Measurements from ENCODE around the gene SGSM2. TPM values are rescaled to one million over a fixed set of nuclear protein-coding genes. Genes with fewer than 3 reads are reported as not detected.

The SGSM2 gene
- total and polyA plus RNA-seq, 4 donors = 5.5 to 17.5 (median 12.4) TPM

DNA sequence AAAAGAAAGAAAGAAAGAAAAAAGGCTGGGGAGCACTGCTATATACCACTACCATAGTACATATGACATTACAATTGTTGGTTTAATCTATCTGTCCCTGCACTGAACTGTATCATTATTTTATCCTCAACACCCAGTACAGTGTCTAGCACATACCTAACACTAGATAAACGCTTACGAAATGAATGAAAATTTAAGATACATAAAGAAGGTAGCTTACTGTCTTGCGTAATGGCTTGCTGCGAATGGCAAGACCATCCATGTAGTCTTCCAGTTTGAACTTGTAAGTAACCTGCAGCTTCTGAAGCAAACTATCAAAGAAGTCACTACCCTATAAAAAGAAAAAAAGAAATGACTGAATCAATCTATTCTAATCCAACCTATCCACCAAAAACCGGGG is 40.3 kb upstream of the SGSM2 start:
- WGBS = 94% methylated on average over 5 of the region's 5 CpGs
- Histone ChIP-seq H3K4me1 (ENCODE audit: control insufficient read depth in 4 of 4, insufficient read depth in 4 of 4, low read length in 3 of 4) (peaks cover 0 to 3% (median 2%) of the 10 kb centered on the region in 4 donors), H3K27ac (ENCODE audit: low read depth in 1 of 2, low read length in 2 of 2) (no peak overlapping the region), H3K36me3 (ENCODE audit: control insufficient read depth in 4 of 4, insufficient read depth in 3 of 4, low read depth in 1 of 4, low read length in 3 of 4) (peaks cover 5 to 58% (median 22%) of the 10 kb centered on the region in 4 donors), H3K9ac (ENCODE audit: low read depth in 1 of 2, low read length in 2 of 2) (no peak overlapping the region), H3K4me3 (ENCODE audit: low read depth in 1 of 3, low read length in 3 of 3) (no peak overlapping the region), H3K27me3 (ENCODE audit: control insufficient read depth in 4 of 4, insufficient read depth in 4 of 4, low read length in 3 of 4) (no peaks in the 10 kb centered on the region), H3K9me3 (ENCODE audit: control insufficient read depth in 4 of 4, low read length in 3 of 4) (no peaks in the 10 kb centered on the region)
- TF ChIP-seq TAF1 (conservative IDR thresholded peaks at IDR 0.05) (no peak), HNF4G (IDR thresholded peaks at IDR 0.05) (no peak), RXRA (IDR thresholded peaks at IDR 0.05) (no peak), SP1 (IDR thresholded peaks at IDR 0.05) (no peak), RAD21 (IDR thresholded peaks at IDR 0.05) (no peak), CTCF (IDR thresholded peaks at IDR 0.05; ENCODE audit: low read depth, low read length, missing input control) (no peak), MAX (IDR thresholded peaks at IDR 0.05) (no peak), EGR1 (IDR thresholded peaks at IDR 0.05; ENCODE audit: low read depth in 2 of 2) (no peak), FOXA2 (IDR thresholded peaks at IDR 0.05) (no peak), GABPA (IDR thresholded peaks at IDR 0.05 in 1 of 2, conservative IDR thresholded peaks at IDR 0.05 in 1 of 2) (no peak), FOXA1 (IDR thresholded peaks at IDR 0.05) (no peak), REST (IDR thresholded peaks at IDR 0.05) (no peak), YY1 (IDR thresholded peaks at IDR 0.05) (no peak), JUND (IDR thresholded peaks at IDR 0.05) (no peak), ZBTB33 (IDR thresholded peaks at IDR 0.05) (no peak), HNF4A (conservative IDR thresholded peaks at IDR 0.05) (no peak), NR2F2 (IDR thresholded peaks at IDR 0.05) (no peak)
- TF ChIP-seq, protein P1, sequence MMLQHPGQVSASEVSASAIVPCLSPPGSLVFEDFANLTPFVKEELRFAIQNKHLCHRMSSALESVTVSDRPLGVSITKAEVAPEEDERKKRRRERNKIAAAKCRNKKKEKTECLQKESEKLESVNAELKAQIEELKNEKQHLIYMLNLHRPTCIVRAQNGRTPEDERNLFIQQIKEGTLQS (IDR thresholded peaks at IDR 0.05) = no peak
- DNase-seq (ENCODE audit: low spot score) = no peak

Measured in liver (tissue), 9 donors.